Spleen (tissue), 7 donors: ENCODE measurements around the gene PCLO.
A peak's percentile ranks its signal among the peaks of the same experiment; 100 is the strongest.

Source experiments
- CTCF ChIP-seq, 11 experiments: fragments of 200-600 bp in 7 of 11; fragments of 450-650 bp in 4 of 11; sonication (generic) in 4 of 11; IDR thresholded peaks in 8 of 11; conservative IDR thresholded peaks in 3 of 11; 1 replicate in 7 of 11; 2 replicates in 4 of 11; pipeline versions ENCODE4 v1.4.0 to v1.8.0; 2016 to 2021; ENCODE audit warnings: antibody characterized with exemption in 11 of 11, inconsistent platforms in 4 of 11, mild to moderate bottlenecking in 1 of 11
- POLR2A ChIP-seq, 3 donors: fragments of 450-650 bp; IDR thresholded peaks; one replicate each; pipeline ENCODE4 v1.5.1; 2017; ENCODE audit warnings: antibody characterized with exemption in 3 of 3, mild to moderate bottlenecking in 1 of 3
- POLR2AphosphoS5 ChIP-seq, 3 donors: sonication (generic); formaldehyde crosslinking; IDR thresholded peaks; one replicate each; pipeline ENCODE4 v1.5.1; 2017; ENCODE audit warnings: antibody characterized with exemption in 3 of 3
- donor health status: DM: no; HTN: no; CAD: no; lungs with moderate emphysema.
- donor health status: DM: no; HTN: no; CAD: no.
- donor health status: DM: no; HTN: no; CAD: no.

DNA sequence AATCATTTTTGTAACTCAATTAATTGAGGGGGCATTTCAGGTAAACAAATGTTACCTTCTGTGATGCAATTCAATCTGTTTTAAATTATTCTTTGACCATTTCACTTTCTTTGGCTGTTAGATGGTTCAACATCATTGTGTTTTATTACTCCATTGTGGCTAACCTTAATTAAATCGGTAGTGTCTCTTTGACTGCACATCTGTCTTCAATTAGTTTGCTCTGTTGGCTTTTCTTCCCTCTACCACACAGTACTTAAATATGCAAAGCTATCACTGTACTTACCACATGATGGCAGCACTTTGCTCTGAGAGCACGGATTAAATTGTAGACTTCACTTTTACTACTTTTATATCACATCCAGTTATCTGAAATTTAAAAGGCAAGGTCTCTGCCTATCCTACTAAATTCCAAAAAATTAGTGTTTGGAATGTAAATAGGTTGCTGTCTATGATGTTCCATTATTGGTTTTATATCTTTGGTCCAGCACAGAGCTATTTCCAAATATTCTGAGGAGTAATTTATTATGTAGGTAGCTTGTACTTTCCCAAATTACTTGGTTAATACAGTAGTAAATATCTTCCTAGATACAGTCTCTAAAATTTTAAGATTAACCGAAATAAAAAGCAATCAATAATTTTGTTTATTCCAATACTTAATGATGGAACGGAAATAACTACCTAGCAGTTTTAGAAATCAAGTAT, 352.0 kb downstream of the PCLO start:
- TF ChIP-seq CTCF (IDR thresholded peaks at IDR 0.05 in 8 of 11, conservative IDR thresholded peaks at IDR 0.05 in 3 of 11) (peak in 6 of 11 experiments; percentile 24 to 44 (median 35)), POLR2A (IDR thresholded peaks at IDR 0.05) (no peak), POLR2AphosphoS5 (IDR thresholded peaks at IDR 0.05) (no peak)
